IMR-90 (cell line): ENCODE results near the gene LY6G6F. TPM values are rescaled to one million over a fixed set of nuclear protein-coding genes. Genes with fewer than 3 reads are reported as not detected.

Experiments
- ATAC-seq: fragments of 200-7000 bp; cut with Tn5 transposase; 2 replicates; pipeline ENCODE4 v1.9.1; 2020; ENCODE audit warnings: low read depth, mild to moderate bottlenecking, moderate library complexity
- BruUV-seq: library from RNA; stranded (reverse); fragments of 400-500 nt; replicated peaks from 2 replicates; lab custom pipeline; 2021; lab: Mats Ljungman, UMichigan
- CTCF ChIA-PET: fragments of 300-600 bp; formaldehyde crosslinking; extraction: SDS; loops from one replicate; lab custom pipeline; 2021; ENCODE audit warnings: antibody characterized with exemption; lab: Yijun Ruan, JAX
- POLR2A ChIA-PET: fragments of 300-600 bp; sonication (Branson Sonifier 250); formaldehyde crosslinking; loops from one replicate; lab custom pipeline; 2022; ENCODE audit warnings: antibody characterized with exemption; ENCODE audit not compliant: unreplicated experiment; lab: Charles Lee
- DNase-seq: peaks from one replicate; pipeline ENCODE4 v3.0.0; 2013
- H2AFZ ChIP-seq: replicated peaks from 2 replicates; pipeline ENCODE3; 2013; ENCODE audit warnings: low read length, mild to moderate bottlenecking; ENCODE audit not compliant: poor library complexity
- H2AK5ac ChIP-seq: 2 replicates; pipeline ENCODE4 v1.6.1; 2013; ENCODE audit warnings: low read depth, low read length, inconsistent platforms
- H2AK9ac ChIP-seq: replicated peaks from 2 replicates; pipeline ENCODE3; 2013; ENCODE audit warnings: mild to moderate bottlenecking, low read depth, low read length, moderate library complexity; ENCODE audit not compliant: poor library complexity
- H2BK120ac ChIP-seq: 2 replicates; pipeline ENCODE4 v1.6.1; 2013; ENCODE audit warnings: low read depth, low read length, inconsistent platforms
- H2BK15ac ChIP-seq: 3 replicates; pipeline ENCODE4 v1.6.1; 2013; ENCODE audit warnings: low read depth, low read length, inconsistent platforms
- H2BK20ac ChIP-seq: 2 replicates; pipeline ENCODE4 v1.6.1; 2013; ENCODE audit warnings: low read depth, mild to moderate bottlenecking, inconsistent platforms, low read length, moderate library complexity
- H2BK5ac ChIP-seq: 2 replicates; pipeline ENCODE4 v1.6.1; 2013; ENCODE audit warnings: mild to moderate bottlenecking, low read depth, low read length, inconsistent platforms; ENCODE audit not compliant: poor library complexity, severe bottlenecking
- H3K14ac ChIP-seq: replicated peaks from 2 replicates; pipeline ENCODE4 v1.6.1; 2013; ENCODE audit warnings: low read depth, low read length, inconsistent platforms
- H3K18ac ChIP-seq: 2 replicates; pipeline ENCODE4 v1.6.1; 2013; ENCODE audit warnings: low read depth, low read length, control low read depth
- H3K23ac ChIP-seq: 2 replicates; pipeline ENCODE4 v1.6.1; 2013; ENCODE audit warnings: low read depth, low read length, inconsistent platforms
- H3K27ac ChIP-seq: 2 replicates; pipeline ENCODE4 v1.5.1; 2013; ENCODE audit warnings: mild to moderate bottlenecking, control low read depth, low read length; ENCODE audit not compliant: insufficient read depth
- H3K27me3 ChIP-seq: 2 replicates; pipeline ENCODE4 v1.6.1; 2013; ENCODE audit warnings: low read length; ENCODE audit not compliant: control insufficient read depth, insufficient read depth
- H3K36me3 ChIP-seq: 2 replicates; pipeline ENCODE4 v1.6.1; 2013; ENCODE audit warnings: low read length, mixed read lengths; ENCODE audit not compliant: control insufficient read depth, insufficient read depth
- H3K4ac ChIP-seq: 2 replicates; pipeline ENCODE4 v1.6.1; 2013; ENCODE audit warnings: low read depth, low read length, inconsistent platforms
- H3K4me1 ChIP-seq: 2 replicates; pipeline ENCODE4 v1.6.1; 2013; ENCODE audit warnings: low read length, mixed read lengths; ENCODE audit not compliant: control insufficient read depth, insufficient read depth
- H3K4me2 ChIP-seq: 2 replicates; pipeline ENCODE4 v1.6.1; 2013; ENCODE audit warnings: low read depth, mild to moderate bottlenecking, control low read depth, low read length, moderate library complexity
- H3K4me3 ChIP-seq: 2 replicates; pipeline ENCODE4 v1.5.1; 2013; ENCODE audit warnings: low read depth, mild to moderate bottlenecking, control low read depth, low read length, moderate library complexity; ENCODE audit not compliant: insufficient read depth
- H3K56ac ChIP-seq: 2 replicates; pipeline ENCODE4 v1.6.1; 2013; ENCODE audit warnings: low read length, inconsistent platforms; ENCODE audit not compliant: insufficient read depth; ENCODE audit errors: extremely low read depth
- H3K79me1 ChIP-seq, 2 experiments: 2 replicates each; pipeline ENCODE4 v1.6.1; 2013; ENCODE audit warnings: low read length in 2 of 2, inconsistent platforms in 1 of 2, low read depth in 1 of 2
- H3K9ac ChIP-seq: 2 replicates; pipeline ENCODE4 v1.6.1; 2013; ENCODE audit warnings: low read depth, low read length, control low read depth
- H3K9me1 ChIP-seq: 2 replicates; pipeline ENCODE4 v1.6.1; 2013; ENCODE audit warnings: low read length, inconsistent platforms; ENCODE audit not compliant: insufficient read depth
- H3K9me3 ChIP-seq: 2 replicates; pipeline ENCODE4 v1.6.1; 2013; ENCODE audit warnings: low read length; ENCODE audit not compliant: control insufficient read depth, insufficient read depth
- H4K20me1 ChIP-seq: 2 replicates; pipeline ENCODE4 v1.6.1; 2013; ENCODE audit warnings: low read length, inconsistent platforms; ENCODE audit not compliant: insufficient read depth
- H4K5ac ChIP-seq: 2 replicates; pipeline ENCODE4 v1.6.1; 2013; ENCODE audit warnings: mild to moderate bottlenecking, low read depth, low read length, control low read depth
- H4K8ac ChIP-seq, 2 experiments: 2 replicates each; pipeline ENCODE4 v1.6.1; 2013; ENCODE audit warnings: low read depth in 2 of 2, low read length in 2 of 2, control low read depth in 1 of 2, inconsistent platforms in 1 of 2
- H4K91ac ChIP-seq: 2 replicates; pipeline ENCODE4 v1.6.1; 2013; ENCODE audit warnings: low read depth, low read length, inconsistent platforms; ENCODE audit not compliant: insufficient read depth
- ELK1 ChIP-seq: fragments of 150-350 bp; IDR thresholded peaks from 2 replicates; pipeline ENCODE4 v1.6.1; 2016; ENCODE audit warnings: low read depth, mild to moderate bottlenecking, low read length, moderate library complexity, borderline replicate concordance
- WGBS, 2 experiments: methylation state at CpG; one replicate each; pipeline versions ENCODE4 v1.1.5 to v1.1.7; 2013; ENCODE audit warnings: missing lambda C conversion rate in 2 of 2; ENCODE audit not compliant: insufficient read length in 1 of 2; ENCODE audit errors: extremely low coverage in 2 of 2; 5-methylcytosine and 5-hydroxymethylcytosine counted together
- dilution Hi-C: fragments of 300-500 bp; cut with HindIII; formaldehyde crosslinking; loops from one replicate; pipeline ENCODE4 v1.14.3; 2018; ENCODE audit warnings: low sequenced_read_pairs; ENCODE audit not compliant: unreplicated experiment
- in situ Hi-C: fragments of 300-500 bp; cut with MboI; formaldehyde crosslinking; loops from 3 replicates; pipeline ENCODE4 v1.14.3; 2019; ENCODE audit warnings: low sequenced_read_pairs, inconsistent platforms, mixed read lengths
- intact Hi-C: fragments of 100-400 bp; cut with micrococcal nuclease; formaldehyde crosslinking; loops from 2 replicates; pipeline ENCODE4 v1.10.0; 2022
- polyA plus RNA-seq, 3 experiments: library from polyadenylated mRNA; depleted of rRNA; stranded (reverse); fragments of >200 nt; gene quantifications; 2 replicates each; pipeline ENCODE4 v1.2.3, GENCODE V29; 2012; ENCODE audit warnings: low replicate concordance in 1 of 3
- total RNA-seq: library from RNA; depleted of rRNA; stranded (reverse); fragments of >200 nt; gene quantifications from 2 replicates; pipeline ENCODE4 v1.2.3, GENCODE V29; 2012

Gene LY6G6F
- total and polyA plus RNA-seq, 2 of the 4 experiments (the other 2 are of a cell fraction): not detected

- no peak overlapping the region for H3K27ac ChIP-seq
- no peak overlapping the region for H4K5ac ChIP-seq
- H3K4me1 ChIP-seq: no peaks in the 10 kb centered on the region
- H3K79me1 ChIP-seq: peaks cover 4 to 8% of the 10 kb centered on the region in 2 experiments; a peak in 2 of 4 replicates
- H2AK9ac ChIP-seq: peak overlapping the region; percentile 37
- dilution Hi-C loops: no loop called here
- no peak for TF ChIP-seq ELK1
- no peak overlapping the region for H3K9ac ChIP-seq
- H4K20me1 ChIP-seq: no peaks in the 10 kb centered on the region
- WGBS, 2 experiments: 100% methylated on average over 1 of the region's 12 CpGs; no CpG with 5 or more reads in 1 of the 2 experiments
- DNase-seq (no peak), ATAC-seq (no peak)
- H2BK20ac ChIP-seq: no peak overlapping the region
- H4K8ac ChIP-seq: no peak overlapping the region
- no peak overlapping the region for H2AK5ac ChIP-seq
- no peak overlapping the region for H2BK120ac ChIP-seq
- CTCF ChIA-PET: no interaction called here
- intact Hi-C loops: no loop called here
- in situ Hi-C loops: no loop called here
- BruUV-seq: no TSS peak
- no peak overlapping the region for H3K4me2 ChIP-seq
- no peaks in the 10 kb centered on the region for H3K9me1 ChIP-seq
- no peak overlapping the region for H4K91ac ChIP-seq
- H2AFZ ChIP-seq: no peak overlapping the region
- H3K18ac ChIP-seq: no peak overlapping the region
- H2BK5ac ChIP-seq: no peak overlapping the region
- no peaks in the 10 kb centered on the region for H3K27me3 ChIP-seq
- no peak overlapping the region for H3K14ac ChIP-seq
- H3K9me3 ChIP-seq: no peaks in the 10 kb centered on the region
- H3K56ac ChIP-seq: no peak overlapping the region
- no peak overlapping the region for H3K4me3 ChIP-seq
- POLR2A ChIA-PET: no interaction called here
- H2BK15ac ChIP-seq: no peak overlapping the region
- peaks cover 75% of the 10 kb centered on the region for H3K36me3 ChIP-seq
- no peak overlapping the region for H3K4ac ChIP-seq
- no peak overlapping the region for H3K23ac ChIP-seq
Measured at GRCh38 chr6:31691564-31692108, 15.0 kb upstream of the LY6G6F start.
